ELF-1 (cell line): Measurements from ENCODE around the gene CCDC91.

Experiments
- DNase-seq: peaks from one replicate; pipeline ENCODE4 v3.0.0-alpha.2; 2016; ENCODE audit warnings: low read depth, low spot score

CCDC91 gene, protein sequence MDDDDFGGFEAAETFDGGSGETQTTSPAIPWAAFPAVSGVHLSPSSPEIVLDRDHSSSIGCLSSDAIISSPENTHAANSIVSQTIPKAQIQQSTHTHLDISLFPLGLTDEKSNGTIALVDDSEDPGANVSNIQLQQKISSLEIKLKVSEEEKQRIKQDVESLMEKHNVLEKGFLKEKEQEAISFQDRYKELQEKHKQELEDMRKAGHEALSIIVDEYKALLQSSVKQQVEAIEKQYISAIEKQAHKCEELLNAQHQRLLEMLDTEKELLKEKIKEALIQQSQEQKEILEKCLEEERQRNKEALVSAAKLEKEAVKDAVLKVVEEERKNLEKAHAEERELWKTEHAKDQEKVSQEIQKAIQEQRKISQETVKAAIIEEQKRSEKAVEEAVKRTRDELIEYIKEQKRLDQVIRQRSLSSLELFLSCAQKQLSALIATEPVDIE

DNA sequence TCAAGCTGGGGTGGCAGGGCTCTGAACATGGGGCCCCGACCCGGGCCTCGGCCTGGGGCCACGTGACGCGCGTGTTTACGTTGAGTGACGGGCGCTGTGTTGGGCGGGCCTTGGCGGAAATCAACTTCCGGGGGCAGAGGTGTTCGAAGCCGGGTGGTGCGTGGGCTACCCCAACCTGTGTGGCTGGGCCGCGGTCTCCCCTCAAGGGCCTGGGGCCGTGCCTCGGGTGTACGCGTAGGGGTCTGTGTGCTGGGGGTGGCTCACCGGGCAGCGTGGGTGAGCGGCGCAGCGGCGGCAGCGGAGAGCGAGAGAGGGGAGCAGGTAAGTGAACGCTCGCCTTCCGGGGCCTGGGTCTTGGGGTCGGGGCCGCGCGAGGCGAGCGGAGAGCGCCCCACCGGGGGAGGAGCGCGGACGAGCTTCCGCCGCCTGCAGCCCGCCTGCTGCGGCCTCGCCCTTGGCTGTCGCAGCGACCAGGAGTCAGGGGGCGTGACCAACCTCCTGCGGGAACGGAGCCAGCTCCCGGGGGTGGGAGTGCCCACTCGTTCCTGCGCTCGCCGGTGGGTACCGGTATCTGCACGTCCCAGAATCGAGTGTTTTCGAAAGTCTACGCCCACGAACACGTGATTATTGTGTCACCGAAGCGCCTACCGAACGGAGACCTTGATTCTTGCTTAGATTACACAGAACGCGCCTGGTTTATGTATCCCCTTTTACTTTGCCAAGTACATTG, at the start of gene CCDC91:
Gene CCDC91, plus strand, starts transcription at position 136 of the 730 bp plus-strand sequence. CDS start 66,760 bp downstream, outside the sequence.
- DNase-seq = peak; percentile 80

DNA sequence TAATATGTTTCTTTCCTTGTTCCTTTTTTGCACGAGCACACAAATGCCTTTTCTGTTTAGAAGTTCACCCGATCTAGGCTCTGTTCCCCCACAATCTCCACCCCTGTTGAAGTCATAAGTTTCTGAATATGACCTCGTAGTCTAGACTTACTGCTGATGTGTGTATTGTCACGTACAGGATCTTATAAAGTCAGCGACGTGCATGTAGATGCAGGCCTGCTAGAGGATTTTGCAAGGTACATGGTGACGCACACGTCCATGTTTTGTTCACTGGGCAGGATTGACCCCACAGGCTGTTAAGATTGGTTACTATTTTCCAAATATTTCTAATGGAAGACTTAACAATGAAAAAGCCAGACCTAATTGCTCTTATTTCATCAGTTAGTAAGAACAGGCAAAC, 46.2 kb upstream of the CCDC91 start:
- DNase-seq = no peak

DNA sequence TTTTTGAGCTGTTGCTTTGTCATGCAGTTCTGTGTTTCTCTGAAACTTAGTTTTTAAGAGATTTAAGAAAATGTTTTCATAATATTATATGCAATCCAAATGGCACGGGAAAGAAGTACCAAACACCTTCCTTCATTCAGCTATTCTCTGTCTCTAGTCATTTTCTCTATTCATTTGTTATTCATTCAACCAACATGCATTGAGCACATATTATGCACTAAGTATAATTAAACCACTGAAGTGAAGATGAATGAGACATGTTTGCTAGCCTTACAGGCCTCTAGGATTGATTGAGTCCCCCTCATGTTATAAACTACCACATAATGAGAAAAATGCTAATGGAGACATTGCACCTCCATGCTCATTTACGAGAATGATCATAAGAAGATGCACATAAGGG, 45.7 kb upstream of the CCDC91 start:
- no peak for DNase-seq

DNA sequence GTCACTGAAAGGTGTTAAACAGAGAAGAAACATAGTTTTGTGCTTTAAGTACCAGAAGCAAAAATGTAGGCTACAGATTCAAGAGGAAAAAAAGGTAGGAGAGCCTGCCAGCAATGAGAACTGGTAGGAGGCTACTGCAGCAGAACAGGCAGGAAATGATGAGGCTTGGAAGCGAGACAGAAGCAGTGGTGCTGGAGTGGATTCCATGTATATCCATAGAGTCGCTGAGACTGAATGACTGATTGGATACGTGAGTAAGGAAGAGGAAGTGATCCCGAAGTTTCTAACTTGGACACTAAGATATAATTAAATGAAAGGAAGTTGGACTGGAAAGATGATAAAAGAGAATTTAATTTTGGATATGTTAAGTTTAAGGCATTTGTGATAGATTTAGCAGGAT, 45.0 kb upstream of the CCDC91 start:
- DNase-seq = no peak

DNA sequence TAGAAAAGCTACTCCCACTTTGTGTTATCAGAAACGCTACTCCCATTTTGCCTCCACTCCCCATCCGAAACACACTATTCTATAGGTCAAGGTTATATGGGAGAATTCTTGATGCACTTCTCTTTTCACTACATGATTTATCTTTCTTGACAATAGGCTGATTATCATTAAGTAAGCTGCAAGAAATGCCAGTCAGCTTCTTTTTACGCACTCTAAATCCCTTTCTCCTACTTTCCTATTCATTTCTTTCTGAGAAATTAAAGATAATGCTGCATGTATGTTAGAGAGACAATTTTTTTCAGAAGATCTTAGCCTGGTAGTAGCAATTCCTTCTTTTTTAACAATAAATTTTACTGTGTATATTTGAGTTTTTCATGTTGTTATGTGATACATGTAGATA, 41.0 kb upstream of the CCDC91 start:
- DNase-seq = no peak

DNA sequence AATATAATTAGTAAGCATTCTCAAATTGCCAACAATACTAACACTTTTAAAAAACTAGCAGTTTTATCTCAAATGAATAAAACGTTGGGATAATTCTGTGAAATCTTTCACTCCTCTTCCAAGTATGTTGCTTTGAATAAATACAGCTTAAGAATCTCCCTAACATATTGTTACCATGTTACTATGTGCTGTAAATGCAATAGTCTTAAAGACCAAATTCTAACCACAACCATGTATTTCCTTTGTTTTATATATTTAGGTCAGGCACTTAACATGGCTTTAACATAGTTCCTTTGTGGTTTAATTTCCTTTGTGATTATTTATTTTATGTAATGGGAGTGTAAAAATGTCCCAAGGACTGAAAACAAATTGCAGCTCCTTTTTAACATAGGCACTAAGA, 33.9 kb upstream of the CCDC91 start:
- no peak for DNase-seq

DNA sequence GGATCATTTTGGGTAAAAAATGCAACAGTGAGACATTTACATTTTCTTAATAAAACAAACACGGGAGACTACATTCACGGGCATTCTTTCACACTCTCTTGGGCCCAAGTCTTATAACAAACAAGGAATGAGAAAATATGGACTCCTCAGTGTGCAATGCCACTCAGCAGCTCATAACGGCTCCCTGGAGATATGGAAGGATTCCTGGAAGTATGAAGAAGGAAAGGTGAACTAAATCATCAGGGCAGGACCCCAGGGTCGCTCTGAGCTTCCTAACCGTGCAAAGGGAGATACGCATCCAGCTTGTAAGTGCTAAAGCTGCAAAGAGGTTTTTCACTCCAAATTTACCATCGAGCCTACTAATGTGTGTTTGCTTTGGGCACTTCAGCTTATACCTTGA, 33.5 kb upstream of the CCDC91 start:
- DNase-seq = no peak

DNA sequence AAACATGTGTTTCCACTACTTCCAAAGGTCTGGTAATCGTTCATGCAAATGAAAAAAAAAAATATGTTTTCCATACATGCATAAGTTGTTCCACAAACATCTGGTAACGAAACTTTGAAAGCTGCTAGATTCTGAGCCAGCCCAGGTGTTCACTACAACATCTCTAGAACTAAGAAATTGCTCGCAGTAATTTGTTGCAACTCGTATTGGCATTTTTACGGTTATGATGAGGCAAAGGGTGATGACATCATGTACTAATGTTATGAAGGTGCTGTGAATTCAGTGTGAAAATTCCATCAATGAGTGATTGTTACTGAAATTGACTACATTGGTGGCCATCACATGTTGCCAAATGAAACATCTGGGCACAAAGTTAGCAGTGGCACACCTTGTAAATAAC, 31.9 kb upstream of the CCDC91 start:
- DNase-seq = no peak

DNA sequence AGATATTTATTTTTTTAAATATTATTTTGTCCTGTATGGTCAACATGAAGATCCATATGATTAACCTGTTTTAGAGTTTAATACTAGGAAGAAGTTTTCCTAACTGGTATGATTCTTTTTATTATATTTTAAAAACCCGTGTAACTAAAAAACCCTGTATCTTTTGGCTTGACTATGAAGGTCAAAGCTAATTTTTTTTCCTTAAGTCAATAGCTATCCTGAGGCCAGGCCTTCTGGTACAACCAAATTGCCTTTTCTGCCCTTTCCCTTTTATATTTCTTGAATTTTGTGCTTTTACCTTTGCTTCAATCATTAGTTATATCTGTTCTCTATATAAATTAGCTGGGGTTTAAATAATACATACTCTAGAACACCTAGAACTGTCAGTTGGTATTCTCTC, 30.6 kb upstream of the CCDC91 start:
- DNase-seq = no peak

DNA sequence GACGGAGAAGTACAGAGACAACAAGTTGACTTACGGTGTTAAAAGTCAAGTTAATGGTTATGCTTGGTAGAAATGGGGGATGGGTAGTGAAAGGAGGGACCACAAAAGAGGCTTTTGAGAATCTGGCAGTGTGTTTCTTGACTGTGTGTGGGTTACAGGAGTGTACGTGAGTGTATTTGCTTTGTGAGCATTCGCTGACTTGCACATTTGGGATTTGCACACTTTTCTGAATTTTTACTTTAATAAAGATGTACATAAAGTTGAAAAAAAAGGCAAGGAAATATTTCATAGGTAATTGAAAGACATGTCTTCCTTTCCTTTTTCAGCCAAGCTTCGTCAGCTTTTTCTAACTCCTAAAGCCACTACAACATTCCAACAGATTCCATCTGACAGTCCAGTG, 28.6 kb upstream of the CCDC91 start:
- DNase-seq = no peak

DNA sequence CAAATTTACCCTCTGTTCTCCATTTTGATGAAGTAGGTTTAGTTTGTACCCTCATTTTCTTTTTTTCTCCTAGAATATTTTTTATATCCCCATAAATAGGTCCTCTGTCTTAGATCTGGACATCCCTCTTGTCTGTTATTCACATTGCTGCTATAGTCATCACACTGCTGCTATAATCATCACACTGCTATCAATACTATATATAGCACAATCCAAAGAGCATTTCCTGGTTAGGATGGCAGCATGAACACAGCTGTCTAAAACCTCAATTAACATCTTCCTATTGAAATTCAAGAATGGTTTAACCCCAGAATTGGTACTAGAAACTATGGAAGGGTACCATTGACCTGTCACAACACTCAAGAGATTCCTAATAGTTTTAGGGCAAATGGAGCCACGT, 27.6 kb upstream of the CCDC91 start:
- no peak for DNase-seq

DNA sequence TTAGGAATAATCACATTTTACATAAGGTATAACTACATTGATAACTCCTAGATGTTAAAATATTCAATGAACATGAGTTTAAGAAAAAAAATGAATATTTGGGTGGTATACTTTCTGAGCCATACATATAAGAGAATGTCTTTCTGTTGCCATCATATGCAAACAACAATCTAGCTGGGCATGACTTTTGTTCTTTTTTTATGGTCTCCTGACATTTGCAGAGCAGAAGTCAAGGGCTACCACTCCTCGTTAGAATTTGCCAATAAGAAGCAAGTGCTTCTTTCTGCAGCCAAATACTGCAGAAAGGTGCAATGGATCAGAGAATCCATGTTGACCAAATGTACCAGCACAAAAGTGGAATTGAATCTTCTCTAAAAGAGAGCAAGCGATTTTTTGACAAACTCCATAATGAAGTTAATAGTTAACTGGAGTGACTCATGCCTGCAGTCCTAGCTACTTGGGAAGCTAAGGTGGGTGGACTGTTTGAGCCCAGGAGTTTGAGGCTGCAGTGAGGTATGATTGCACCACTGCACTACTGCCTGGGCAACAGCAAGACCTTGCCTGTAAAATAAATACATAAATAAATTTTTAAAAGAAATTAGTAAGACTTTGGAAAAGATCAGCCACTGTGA, 25.5 kb upstream of the CCDC91 start:
- no peak for DNase-seq

DNA sequence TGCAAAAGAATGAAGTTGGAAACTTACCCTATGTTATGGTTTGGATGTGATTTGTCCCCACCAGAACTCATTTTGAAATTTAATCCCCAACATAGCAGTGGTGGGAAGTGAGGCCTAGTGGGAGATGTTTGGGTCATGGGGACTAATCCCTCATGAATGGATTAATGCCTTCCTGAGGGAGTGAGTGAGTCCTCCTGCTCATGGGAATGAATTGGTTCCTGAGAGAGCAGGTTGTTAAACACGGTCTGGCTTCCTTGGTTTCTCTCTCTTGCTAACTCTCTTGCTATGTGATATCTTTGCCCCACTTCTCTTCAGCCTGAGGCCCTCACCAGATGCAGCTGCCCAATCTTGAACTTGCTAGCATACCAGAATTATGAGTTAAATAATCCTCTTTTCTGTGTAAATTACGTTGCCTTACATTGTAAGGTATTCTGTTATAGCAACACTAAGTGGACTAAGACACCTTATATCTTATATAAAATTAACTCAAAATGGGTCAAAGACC, 22.2 kb upstream of the CCDC91 start:
- no peak for DNase-seq

DNA sequence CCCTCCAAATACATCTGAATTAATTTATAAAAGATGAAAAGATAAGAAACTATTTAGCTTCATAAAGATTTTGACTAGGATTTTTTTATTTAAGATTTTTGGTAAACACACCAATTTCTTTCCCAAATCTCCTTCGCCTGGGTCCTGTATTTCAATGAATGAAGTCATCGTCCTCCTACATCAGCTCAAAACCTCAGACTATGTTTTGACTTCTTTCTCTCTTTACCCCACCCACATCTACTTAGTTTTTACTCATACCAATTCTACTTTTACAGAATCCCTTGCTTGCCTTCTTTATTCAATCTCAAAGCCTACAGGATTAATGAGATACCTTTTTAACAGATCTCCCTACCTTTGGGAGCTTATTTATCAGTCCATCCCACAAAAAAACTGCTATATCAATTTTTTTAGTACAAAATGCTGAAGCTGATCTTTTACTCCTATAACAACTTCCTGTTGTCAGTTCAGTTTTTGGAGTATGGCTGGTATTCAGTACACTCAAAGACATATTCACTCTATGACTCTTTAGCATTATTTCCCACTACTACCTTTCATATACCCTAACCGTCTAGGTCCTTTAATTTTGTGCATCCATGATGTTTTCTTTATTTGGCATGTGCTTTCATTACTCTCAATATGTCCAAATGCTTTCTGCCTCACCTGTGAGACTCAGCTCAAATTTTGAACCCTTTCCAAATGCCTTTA, 18.7 kb upstream of the CCDC91 start:
- no peak for DNase-seq

DNA sequence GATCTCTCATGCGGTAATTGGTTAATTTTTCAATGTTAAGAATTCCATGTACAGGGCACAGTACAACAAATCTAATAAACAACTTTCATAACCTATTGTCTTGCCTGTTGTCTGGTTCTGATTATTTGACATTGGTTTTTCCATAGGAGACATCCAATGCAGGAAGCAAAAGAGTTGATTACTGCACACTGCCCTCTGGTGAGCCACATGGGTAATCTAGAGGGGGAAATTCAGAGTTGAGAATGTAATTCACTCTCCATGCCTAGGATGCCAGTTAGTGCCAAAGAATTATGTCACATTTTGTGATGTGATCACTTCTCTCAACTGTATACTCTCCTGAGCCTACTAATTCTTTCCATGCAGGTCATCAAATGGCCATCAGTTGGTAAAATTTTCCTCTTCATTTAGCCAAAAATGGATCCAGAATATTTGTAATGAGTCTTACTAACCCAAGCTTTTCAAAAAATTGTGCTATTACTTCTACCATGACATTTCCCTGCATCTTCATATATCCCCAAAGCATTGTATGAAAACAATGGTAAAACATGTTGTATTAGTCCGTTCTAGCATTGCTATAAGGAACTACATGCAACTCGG, 17.7 kb upstream of the CCDC91 start:
- no peak for DNase-seq

DNA sequence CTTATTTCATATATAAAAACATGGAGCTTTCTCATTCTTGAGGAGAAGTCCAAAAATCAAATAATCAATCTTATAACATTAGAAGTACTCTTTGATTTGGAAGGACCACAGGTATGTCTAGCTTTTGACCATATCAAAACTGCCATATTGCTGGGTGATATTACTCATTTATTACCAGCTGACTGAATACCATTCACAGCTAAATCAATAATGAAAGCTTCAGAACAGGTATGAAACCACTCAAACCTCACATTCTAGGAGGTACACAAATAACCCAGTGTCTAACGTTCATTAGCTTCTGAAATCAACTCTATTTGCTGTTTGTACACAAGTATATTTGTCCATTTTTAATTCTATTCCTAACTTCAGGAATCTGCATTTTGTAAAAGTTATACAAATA, 16.8 kb upstream of the CCDC91 start:
- no peak for DNase-seq

DNA sequence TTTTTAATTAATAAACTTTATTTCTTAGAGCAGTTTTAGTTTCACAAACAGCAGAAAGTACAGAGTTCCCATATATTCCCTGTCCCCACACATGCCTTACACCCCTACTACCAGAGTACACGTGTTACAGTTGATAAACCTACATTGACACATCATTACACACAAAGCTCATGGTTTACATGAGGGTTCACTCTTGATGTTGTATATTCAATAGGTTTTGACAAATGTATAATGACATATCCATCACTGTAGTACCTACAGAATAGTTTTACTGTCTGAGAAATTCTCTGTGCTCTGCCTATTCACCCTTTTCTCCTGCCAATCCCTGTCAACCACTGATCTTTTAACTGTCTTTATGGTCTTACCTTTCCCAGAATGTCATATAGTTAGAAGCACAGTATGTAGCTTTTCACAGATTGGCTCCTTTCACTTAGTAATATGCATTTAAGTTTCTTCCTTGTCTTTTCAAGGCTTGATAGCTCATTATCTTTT, 15.1 kb upstream of the CCDC91 start:
- DNase-seq = no peak

DNA sequence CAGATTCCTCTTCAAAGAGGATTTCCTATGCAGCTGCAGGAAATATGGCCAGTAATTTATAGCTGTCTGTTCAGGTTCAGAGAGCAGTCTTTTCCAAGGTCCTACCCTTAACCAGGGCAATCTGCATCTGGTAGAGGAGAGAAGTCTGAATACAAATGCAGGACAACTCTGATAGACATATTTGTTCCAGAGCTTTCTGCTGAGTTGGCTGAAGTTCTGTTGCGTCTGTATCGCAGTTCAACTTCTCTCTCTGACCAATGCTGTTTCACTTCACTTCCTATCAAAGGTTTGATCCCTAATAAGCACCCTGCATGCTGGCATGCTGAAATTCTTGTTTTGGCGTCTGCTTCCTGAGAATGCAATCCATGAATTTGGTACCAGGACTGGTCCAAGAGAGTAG, 14.0 kb upstream of the CCDC91 start:
- DNase-seq = no peak

DNA sequence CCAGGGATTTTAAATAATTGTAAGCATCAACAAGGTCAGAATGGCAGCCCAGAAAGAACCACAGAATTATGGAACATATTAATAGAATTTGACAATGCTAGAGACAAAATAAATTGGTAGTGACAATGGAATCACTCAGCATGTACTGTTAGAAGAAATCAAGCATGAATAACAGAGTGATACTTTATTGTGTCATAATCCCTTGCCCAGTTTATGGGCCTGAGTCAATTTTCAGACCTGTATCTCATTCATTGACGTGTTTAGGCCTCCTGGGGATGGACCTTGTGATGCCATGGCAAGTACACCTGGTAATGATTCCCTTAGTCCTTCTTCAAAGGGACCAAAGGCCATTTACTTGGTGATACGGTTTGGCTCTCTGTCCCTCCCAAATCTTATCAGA, 12.8 kb upstream of the CCDC91 start:
- DNase-seq = no peak

DNA sequence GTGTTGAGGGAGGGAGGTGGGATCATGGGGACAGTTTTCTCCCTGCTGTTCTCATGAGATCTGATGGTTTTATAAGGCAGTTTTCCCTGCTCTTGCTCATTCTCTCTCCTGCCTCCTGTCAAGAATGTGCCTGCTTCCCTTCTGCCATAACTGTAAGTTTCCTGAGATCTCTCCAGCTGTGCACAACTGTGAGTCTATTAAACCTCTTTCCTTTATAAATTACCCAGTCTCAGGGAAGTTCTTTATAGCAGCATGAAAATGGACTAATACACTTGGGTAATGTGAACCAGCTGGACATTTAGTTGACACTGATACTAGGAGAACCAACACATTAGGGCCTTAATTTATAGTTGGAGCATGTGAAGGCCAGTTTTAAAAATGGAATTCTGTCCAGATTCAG, 12.4 kb upstream of the CCDC91 start:
- DNase-seq = no peak

DNA sequence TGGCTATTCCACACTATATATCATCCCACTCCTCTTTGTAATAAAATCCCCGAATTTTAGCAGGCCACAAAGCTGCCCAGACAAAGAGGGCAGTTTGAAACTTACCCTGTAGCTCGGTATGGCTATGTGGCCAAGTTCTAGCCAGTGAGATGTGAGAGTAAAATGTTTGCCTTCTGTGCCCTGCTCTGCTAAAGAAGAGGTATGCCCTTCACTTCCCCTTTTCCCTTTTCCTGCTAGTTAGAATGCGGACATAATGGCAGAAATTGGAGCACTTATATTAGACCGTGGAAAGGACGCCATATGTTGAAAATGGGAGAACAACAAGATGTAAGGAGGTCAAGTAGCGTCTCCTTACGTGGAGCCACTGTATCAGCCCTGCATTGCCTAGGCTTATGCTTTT, 11.5 kb upstream of the CCDC91 start:
- no peak for DNase-seq
